Astrocyte of the hippocampus (primary cell): ENCODE results near the gene CAMTA1.
"Not testable (repeated sequence)": the region's sequence is repeated elsewhere in the genome, so short reads cannot be mapped to it uniquely, and the experiment has no call there.

Source experiments
- DNase-seq: peaks from one replicate; pipeline ENCODE4 v3.0.0; 2011; ENCODE audit warnings: low read depth, low spot score

The CAMTA1 gene

GRCh38 chr1:7707527-7707926 lies 922.3 kb downstream of the CAMTA1 start:
- DNase-seq = no peak

GRCh38 chr1:7708065-7708464 lies 922.8 kb downstream of the CAMTA1 start:
- DNase-seq = not testable (repeated sequence)

- DNase-seq = no peak
Observed at GRCh38 chr1:7710859-7711258, 925.6 kb downstream of the CAMTA1 start.

- DNase-seq = no peak
Observed at GRCh38 chr1:7712731-7713323, 927.6 kb downstream of the CAMTA1 start.

GRCh38 chr1:7716506-7716905 lies 931.3 kb downstream of the CAMTA1 start:
- no peak for DNase-seq

GRCh38 chr1:7717748-7718368 lies 932.6 kb downstream of the CAMTA1 start:
- DNase-seq = no peak

GRCh38 chr1:7719468-7720094 lies 934.3 kb downstream of the CAMTA1 start:
- DNase-seq = no peak

- no peak for DNase-seq
Observed at GRCh38 chr1:7721940-7722669, 936.9 kb downstream of the CAMTA1 start.

GRCh38 chr1:7722670-7723012 lies 937.4 kb downstream of the CAMTA1 start:
- no peak for DNase-seq

- DNase-seq = no peak
Observed at GRCh38 chr1:7726623-7727022, 941.4 kb downstream of the CAMTA1 start.

GRCh38 chr1:7727809-7728471 lies 942.7 kb downstream of the CAMTA1 start:
- peak; percentile 30 for DNase-seq

GRCh38 chr1:7729761-7730160 lies 944.5 kb downstream of the CAMTA1 start:
- no peak for DNase-seq

GRCh38 chr1:7732331-7732730 lies 947.1 kb downstream of the CAMTA1 start:
- no peak for DNase-seq

GRCh38 chr1:7733276-7733675 lies 948.0 kb downstream of the CAMTA1 start:
- DNase-seq = no peak

GRCh38 chr1:7738044-7738443 lies 952.8 kb downstream of the CAMTA1 start:
- DNase-seq = no peak

GRCh38 chr1:7743346-7743745 lies 958.1 kb downstream of the CAMTA1 start:
- DNase-seq = no peak

- no peak for DNase-seq
Observed at GRCh38 chr1:7744882-7745281, 959.6 kb downstream of the CAMTA1 start.

GRCh38 chr1:7745783-7746182 lies 960.5 kb downstream of the CAMTA1 start:
- no peak for DNase-seq

- DNase-seq = no peak
Observed at GRCh38 chr1:7747605-7748004, 962.4 kb downstream of the CAMTA1 start.

- DNase-seq = no peak
Observed at GRCh38 chr1:7749126-7749525, 963.9 kb downstream of the CAMTA1 start.

- DNase-seq = no peak
Observed at GRCh38 chr1:7751174-7751573, 965.9 kb downstream of the CAMTA1 start.
